Adrenal gland (tissue), 5 donors: Measurements from ENCODE around the gene UFSP2.
"Not testable (repeated sequence)": the region's sequence is repeated elsewhere in the genome, so short reads cannot be mapped to it uniquely, and the experiment has no call there.

Experiments
- POLR2A ChIP-seq, 2 donors: fragments of 450-650 bp; IDR thresholded peaks; one replicate each; pipeline ENCODE4 v1.6.1; 2017; ENCODE audit warnings: antibody characterized with exemption in 2 of 2, mild to moderate bottlenecking in 2 of 2, moderate library complexity in 1 of 2
- TF ChIP-seq, protein P1 (sequence below), 6 experiments: fragments of 450-650 bp in 4 of 6; fragments of 200-600 bp in 2 of 6; sonication (generic) in 1 of 6; IDR thresholded peaks; 1 replicate in 5 of 6; 2 replicates in 1 of 6; pipeline versions ENCODE4 v1.5.1 to v1.8.0; 2016 to 2021; ENCODE audit warnings: antibody characterized with exemption in 6 of 6, mild to moderate bottlenecking in 2 of 6, moderate library complexity in 1 of 6
- donor health status: DM: no; HTN: no; CAD: no.

DNA sequence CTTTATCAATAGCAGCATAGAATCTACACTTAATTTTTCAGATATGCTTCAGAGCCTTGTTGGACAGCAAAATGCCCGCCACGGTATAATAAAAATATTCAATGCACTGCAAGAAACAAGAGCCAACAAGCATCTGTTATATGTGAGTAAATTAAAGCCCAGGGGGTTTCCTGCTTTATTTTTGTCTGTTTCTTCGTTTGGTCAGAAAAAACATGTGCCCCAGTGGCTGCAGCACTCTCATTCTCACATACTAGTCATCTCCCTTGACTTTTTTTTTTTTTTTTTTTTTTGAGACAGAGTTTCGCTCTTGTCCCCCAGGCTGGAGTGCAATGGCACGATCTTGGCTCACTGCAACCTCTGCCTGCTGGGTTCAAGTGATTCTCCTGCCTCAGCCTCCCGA is 63.2 kb downstream of the UFSP2 start:
- TF ChIP-seq POLR2A (IDR thresholded peaks at IDR 0.05), result not testable (repeated sequence)
- TF ChIP-seq, protein P1, sequence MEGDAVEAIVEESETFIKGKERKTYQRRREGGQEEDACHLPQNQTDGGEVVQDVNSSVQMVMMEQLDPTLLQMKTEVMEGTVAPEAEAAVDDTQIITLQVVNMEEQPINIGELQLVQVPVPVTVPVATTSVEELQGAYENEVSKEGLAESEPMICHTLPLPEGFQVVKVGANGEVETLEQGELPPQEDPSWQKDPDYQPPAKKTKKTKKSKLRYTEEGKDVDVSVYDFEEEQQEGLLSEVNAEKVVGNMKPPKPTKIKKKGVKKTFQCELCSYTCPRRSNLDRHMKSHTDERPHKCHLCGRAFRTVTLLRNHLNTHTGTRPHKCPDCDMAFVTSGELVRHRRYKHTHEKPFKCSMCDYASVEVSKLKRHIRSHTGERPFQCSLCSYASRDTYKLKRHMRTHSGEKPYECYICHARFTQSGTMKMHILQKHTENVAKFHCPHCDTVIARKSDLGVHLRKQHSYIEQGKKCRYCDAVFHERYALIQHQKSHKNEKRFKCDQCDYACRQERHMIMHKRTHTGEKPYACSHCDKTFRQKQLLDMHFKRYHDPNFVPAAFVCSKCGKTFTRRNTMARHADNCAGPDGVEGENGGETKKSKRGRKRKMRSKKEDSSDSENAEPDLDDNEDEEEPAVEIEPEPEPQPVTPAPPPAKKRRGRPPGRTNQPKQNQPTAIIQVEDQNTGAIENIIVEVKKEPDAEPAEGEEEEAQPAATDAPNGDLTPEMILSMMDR (IDR thresholded peaks at IDR 0.05), result not testable (repeated sequence)
